Neuron (in vitro differentiated cells): ENCODE measurements around the gene DYNLT3.

ENCODE experiments used
- H2AFZ ChIP-seq: one replicate; pipeline ENCODE4 v1.6.1; 2013; ENCODE audit warnings: low read depth, mild to moderate bottlenecking, inconsistent platforms, low read length, moderate library complexity
- H3K27me3 ChIP-seq: one replicate; pipeline ENCODE4 v1.6.1; 2013; ENCODE audit warnings: low read length; ENCODE audit not compliant: insufficient read depth
- H3K36me3 ChIP-seq: one replicate; pipeline ENCODE4 v1.6.1; 2013; ENCODE audit warnings: low read length; ENCODE audit not compliant: insufficient read depth
- H3K4me1 ChIP-seq: one replicate; pipeline ENCODE4 v1.6.1; 2013; ENCODE audit warnings: low read length; ENCODE audit not compliant: insufficient read depth
- H3K4me3 ChIP-seq: 2 replicates; pipeline ENCODE4 v1.5.1; 2013; ENCODE audit warnings: mild to moderate bottlenecking, low read length, moderate library complexity
- H3K9me3 ChIP-seq: one replicate; pipeline ENCODE4 v1.6.1; 2013; ENCODE audit warnings: low read length

Gene DYNLT3

GRCh38 chrX:37825215-37825842, 22.0 kb downstream of the DYNLT3 start:
- Histone ChIP-seq H3K4me1 (no peaks in the 10 kb centered on the region), H3K27me3 (no peaks in the 10 kb centered on the region), H3K4me3 (no peak overlapping the region), H3K36me3 (no peaks in the 10 kb centered on the region), H2AFZ (no peak overlapping the region), H3K9me3 (no peaks in the 10 kb centered on the region)

DNA sequence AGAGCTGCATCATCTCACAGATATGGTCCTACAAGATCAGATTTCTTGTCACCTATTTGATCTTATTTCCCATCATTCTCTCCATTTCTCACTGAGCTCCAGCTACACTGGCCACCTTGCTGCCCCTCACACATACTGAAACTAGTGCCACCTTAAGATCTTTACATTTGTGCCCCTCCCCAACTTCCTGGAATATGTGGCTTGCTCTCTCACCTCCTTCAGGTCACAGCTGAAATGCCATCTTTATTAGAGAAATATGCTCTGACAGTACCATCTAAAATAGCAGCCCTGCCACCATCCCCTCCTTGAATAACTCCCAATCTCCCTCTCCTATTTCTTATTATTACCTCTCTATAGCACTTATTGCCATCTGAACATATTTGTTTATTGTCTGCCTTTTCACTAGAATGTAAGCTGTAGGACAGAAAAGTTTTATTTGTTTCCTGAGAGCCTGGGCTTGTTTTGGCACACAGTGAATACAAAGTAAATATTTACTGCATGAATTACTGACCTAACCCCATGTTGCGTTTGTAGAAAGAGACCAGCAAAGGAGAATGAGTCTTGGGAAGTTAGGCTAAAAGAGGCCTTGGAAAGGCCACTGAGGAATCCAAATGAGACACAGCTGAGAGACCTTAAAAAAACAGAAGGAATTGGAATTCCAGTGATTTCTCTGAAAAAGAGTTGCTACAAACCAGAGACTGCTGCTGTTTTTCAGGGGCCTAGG, 22.7 kb downstream of the DYNLT3 start:
- H2AFZ ChIP-seq = no peak overlapping the region
- H3K4me1 ChIP-seq = no peaks in the 10 kb centered on the region
- H3K4me3 ChIP-seq = no peak overlapping the region
- H3K27me3 ChIP-seq = no peaks in the 10 kb centered on the region
- no peaks in the 10 kb centered on the region for H3K9me3 ChIP-seq
- H3K36me3 ChIP-seq = no peaks in the 10 kb centered on the region

DNA sequence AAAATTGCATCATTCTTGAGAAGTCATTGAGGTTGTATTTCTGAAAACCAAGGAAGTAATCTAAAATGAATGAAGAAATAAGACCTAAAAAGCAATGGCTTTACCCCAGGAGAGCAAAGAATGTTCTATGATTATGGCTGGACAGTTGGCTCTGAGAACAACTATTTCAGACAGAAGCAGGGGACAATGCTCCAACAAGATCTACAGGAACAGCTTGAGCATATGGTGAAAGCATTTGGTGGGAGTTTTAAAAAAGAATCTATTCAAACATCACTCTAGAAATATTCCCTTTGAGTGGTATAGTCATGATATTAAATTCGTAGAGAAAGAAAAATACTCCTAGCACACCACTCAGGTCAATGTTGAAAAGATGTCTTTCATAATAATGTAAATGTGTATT, 26.7 kb downstream of the DYNLT3 start:
- H3K4me1 ChIP-seq = no peaks in the 10 kb centered on the region
- H3K9me3 ChIP-seq = no peaks in the 10 kb centered on the region
- H3K36me3 ChIP-seq = no peaks in the 10 kb centered on the region
- H3K4me3 ChIP-seq = no peak overlapping the region
- no peaks in the 10 kb centered on the region for H3K27me3 ChIP-seq
- H2AFZ ChIP-seq = no peak overlapping the region

DNA sequence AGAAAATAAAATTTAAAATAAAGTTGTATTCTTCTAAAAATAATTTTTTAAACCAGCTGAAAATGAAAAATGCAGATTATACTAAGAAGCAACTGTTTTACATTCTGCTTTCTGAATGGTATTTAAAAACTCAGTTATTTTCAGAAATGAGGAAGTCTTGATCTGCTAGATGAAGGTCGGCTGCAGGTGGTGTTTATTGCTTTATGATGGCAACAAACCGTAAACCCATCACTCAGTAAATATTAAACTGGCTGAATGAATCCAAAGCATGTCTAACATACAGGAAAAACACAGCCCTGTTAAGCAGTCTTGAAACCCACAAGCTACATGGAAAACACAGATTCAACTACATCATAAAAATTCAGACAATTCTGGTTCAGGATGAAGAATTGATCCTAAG, 29.3 kb downstream of the DYNLT3 start:
- no peak overlapping the region for H3K4me3 ChIP-seq
- H3K27me3 ChIP-seq = no peaks in the 10 kb centered on the region
- H3K4me1 ChIP-seq = no peaks in the 10 kb centered on the region
- H3K36me3 ChIP-seq = no peaks in the 10 kb centered on the region
- H2AFZ ChIP-seq = no peak overlapping the region
- no peaks in the 10 kb centered on the region for H3K9me3 ChIP-seq

GRCh38 chrX:37817579-37817978, 29.8 kb downstream of the DYNLT3 start:
- Histone ChIP-seq H3K36me3 (no peaks in the 10 kb centered on the region), H3K27me3 (no peaks in the 10 kb centered on the region), H3K4me3 (no peak overlapping the region), H2AFZ (no peak overlapping the region), H3K9me3 (no peaks in the 10 kb centered on the region), H3K4me1 (no peaks in the 10 kb centered on the region)

DNA sequence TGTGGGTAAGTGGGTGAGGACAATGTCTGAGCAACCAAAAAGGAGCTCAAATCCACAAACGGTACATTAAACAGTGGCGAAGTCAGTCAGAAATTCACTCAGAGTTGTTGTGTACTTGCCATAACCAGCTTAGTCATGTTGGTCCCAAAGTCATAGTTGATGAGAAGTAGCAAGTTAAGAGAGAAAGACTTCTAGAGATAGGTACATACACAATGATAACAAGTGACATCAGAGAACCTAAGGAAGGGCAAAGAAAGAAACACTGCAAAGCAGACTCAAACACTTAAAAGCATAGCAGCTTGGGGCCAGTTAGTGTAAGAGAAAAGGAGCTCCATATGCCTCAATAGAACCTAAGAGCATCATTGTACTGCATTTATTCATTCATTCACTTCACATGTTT, 30.2 kb downstream of the DYNLT3 start:
- H3K4me3 ChIP-seq = no peak overlapping the region
- no peaks in the 10 kb centered on the region for H3K9me3 ChIP-seq
- no peaks in the 10 kb centered on the region for H3K4me1 ChIP-seq
- no peak overlapping the region for H2AFZ ChIP-seq
- H3K27me3 ChIP-seq = no peaks in the 10 kb centered on the region
- H3K36me3 ChIP-seq = no peaks in the 10 kb centered on the region

DNA sequence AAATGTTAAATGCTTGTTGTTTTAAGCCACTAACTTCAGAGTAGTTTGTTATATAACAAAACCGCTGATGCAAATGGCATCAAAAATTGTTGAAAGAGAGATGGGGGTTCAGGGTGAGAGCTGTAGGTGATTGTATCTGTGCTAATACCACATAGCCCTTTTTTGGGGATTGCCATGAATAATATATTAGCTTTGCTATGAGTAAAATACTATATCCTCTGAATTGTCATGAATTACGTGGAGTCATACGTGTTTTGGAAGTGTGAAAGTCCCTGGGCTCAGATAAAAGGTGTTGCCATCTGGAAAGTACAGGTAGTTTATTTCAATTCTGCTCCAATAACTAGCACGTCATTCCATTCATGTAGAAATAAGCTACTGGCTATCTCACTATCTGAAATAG, 30.6 kb downstream of the DYNLT3 start:
- Histone ChIP-seq H3K36me3 (no peaks in the 10 kb centered on the region), H3K9me3 (no peaks in the 10 kb centered on the region), H3K4me3 (no peak overlapping the region), H3K27me3 (no peaks in the 10 kb centered on the region), H3K4me1 (no peaks in the 10 kb centered on the region), H2AFZ (no peak overlapping the region)

DNA sequence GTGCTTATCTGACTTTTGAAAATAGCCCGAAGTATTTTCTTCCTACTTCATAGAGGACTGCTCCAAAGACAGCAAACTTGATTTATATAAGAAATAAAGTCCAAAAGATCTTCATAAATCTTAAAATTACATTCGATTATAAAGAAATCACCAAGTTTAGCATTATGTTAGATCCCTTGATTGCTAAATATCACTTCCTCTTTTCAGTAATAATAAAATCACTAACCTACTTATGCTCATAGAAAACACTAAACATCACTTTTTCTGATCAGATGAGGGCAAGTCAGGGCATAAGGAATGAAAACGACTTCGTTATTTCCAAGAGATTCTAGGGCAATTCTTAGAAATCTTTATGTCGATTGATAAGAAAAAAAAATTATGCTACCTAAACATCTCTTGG, 32.0 kb downstream of the DYNLT3 start:
- H3K4me3 ChIP-seq = no peak overlapping the region
- no peaks in the 10 kb centered on the region for H3K36me3 ChIP-seq
- no peaks in the 10 kb centered on the region for H3K4me1 ChIP-seq
- H2AFZ ChIP-seq = no peak overlapping the region
- H3K27me3 ChIP-seq = no peaks in the 10 kb centered on the region
- H3K9me3 ChIP-seq = no peaks in the 10 kb centered on the region

GRCh38 chrX:37813570-37813969, 33.8 kb downstream of the DYNLT3 start:
- no peaks in the 10 kb centered on the region for H3K9me3 ChIP-seq
- peaks cover 4% of the 10 kb centered on the region for H3K27me3 ChIP-seq
- H2AFZ ChIP-seq = no peak overlapping the region
- no peaks in the 10 kb centered on the region for H3K4me1 ChIP-seq
- H3K4me3 ChIP-seq = no peak overlapping the region
- H3K36me3 ChIP-seq = no peaks in the 10 kb centered on the region

- no peaks in the 10 kb centered on the region for H3K4me1 ChIP-seq
- no peak overlapping the region for H3K4me3 ChIP-seq
- H2AFZ ChIP-seq = no peak overlapping the region
- no peaks in the 10 kb centered on the region for H3K9me3 ChIP-seq
- no peaks in the 10 kb centered on the region for H3K36me3 ChIP-seq
- peaks cover 4% of the 10 kb centered on the region for H3K27me3 ChIP-seq
Observed at GRCh38 chrX:37812110-37812509, 35.3 kb downstream of the DYNLT3 start.

- Histone ChIP-seq H3K27me3 (peaks cover 7% of the 10 kb centered on the region), H3K9me3 (no peaks in the 10 kb centered on the region), H2AFZ (no peak overlapping the region), H3K4me1 (no peaks in the 10 kb centered on the region), H3K4me3 (no peak overlapping the region), H3K36me3 (no peaks in the 10 kb centered on the region)
Observed at GRCh38 chrX:37809970-37810369, 37.4 kb downstream of the DYNLT3 start.

DNA sequence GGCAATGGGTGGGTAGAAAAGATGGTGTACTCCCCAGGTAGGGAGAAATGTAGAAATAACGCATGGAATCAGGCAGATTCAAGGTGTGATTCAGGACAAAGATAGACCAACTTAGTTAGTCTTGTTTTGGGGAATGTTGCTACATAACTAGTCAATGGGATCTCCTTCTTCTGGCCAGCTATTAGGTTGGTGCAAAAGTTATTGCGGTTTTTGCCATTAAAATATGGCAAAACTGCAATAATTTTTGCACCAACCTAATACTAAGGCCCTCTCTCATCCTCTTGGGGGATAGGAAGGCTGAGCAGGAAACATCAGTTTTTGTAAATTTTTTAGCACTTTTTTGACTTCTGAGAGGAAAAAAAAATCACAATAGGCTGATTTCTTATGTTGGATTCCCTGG, 44.3 kb downstream of the DYNLT3 start:
- no peaks in the 10 kb centered on the region for H3K36me3 ChIP-seq
- H3K4me1 ChIP-seq = no peaks in the 10 kb centered on the region
- peaks cover 3% of the 10 kb centered on the region for H3K27me3 ChIP-seq
- no peak overlapping the region for H3K4me3 ChIP-seq
- no peak overlapping the region for H2AFZ ChIP-seq
- H3K9me3 ChIP-seq = no peaks in the 10 kb centered on the region

GRCh38 chrX:37802028-37802427, 45.3 kb downstream of the DYNLT3 start:
- no peaks in the 10 kb centered on the region for H3K4me1 ChIP-seq
- no peaks in the 10 kb centered on the region for H3K9me3 ChIP-seq
- no peak overlapping the region for H2AFZ ChIP-seq
- H3K36me3 ChIP-seq = no peaks in the 10 kb centered on the region
- peaks cover 3% of the 10 kb centered on the region for H3K27me3 ChIP-seq
- no peak overlapping the region for H3K4me3 ChIP-seq

DNA sequence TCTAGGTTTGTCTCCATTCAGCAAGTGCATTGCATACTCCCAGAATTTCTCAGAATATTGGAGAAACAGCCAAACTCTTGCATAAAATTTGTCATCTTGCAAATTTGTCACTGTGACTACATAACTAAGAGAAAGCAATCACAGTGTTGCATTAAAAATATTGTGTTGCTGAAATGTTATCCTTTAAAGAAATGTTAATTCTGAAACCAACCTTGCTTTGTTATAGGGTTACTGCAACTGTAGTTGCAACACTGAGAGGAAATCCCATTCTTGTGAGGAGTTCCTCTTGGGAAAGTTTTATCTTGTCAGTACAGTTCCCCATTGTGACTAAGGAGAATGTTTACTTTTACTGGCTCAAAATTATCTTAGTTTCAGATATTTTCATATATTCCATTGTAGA, 46.7 kb downstream of the DYNLT3 start:
- no peak overlapping the region for H3K4me3 ChIP-seq
- H2AFZ ChIP-seq = no peak overlapping the region
- H3K27me3 ChIP-seq = no peaks in the 10 kb centered on the region
- no peaks in the 10 kb centered on the region for H3K36me3 ChIP-seq
- no peaks in the 10 kb centered on the region for H3K4me1 ChIP-seq
- H3K9me3 ChIP-seq = no peaks in the 10 kb centered on the region
